NT2/D1 (cell line): Measurements from ENCODE around the gene AK8.

ENCODE experiments used
- SUZ12 ChIP-seq: IDR thresholded peaks from 2 replicates; pipeline ENCODE4 v1.6.1; 2011; ENCODE audit not compliant: insufficient read length, insufficient read depth; ENCODE audit errors: extremely low read depth
- YY1 ChIP-seq: IDR thresholded peaks from 2 replicates; pipeline ENCODE4 v1.6.1; 2011; ENCODE audit not compliant: insufficient read length, insufficient read depth
- ZNF274 ChIP-seq: IDR thresholded peaks from 2 replicates; pipeline ENCODE4 v1.6.1; 2011; ENCODE audit warnings: mild to moderate bottlenecking, low read depth, low read length

DNA sequence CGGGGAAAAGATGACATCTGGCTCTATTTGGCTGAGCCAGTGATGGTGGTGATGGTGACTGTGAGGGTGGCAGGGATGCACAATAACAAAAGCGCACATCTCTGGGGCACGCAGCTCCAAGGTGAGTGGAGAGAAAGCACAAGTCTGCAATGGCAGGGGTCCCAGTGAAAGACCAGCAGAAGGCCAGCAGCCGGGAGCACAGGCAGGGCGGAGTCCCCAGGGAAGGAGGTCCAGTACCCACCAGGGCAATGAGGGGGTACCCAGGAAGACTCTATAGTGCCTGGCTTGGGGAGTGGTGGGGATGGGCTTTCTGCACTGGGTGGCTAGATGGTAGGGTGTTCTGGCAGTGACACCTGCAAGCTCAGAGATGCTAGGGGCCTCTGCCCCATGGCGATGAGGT lies 69.4 kb downstream of the AK8 start:
- TF ChIP-seq YY1: no peak
- no peak for TF ChIP-seq SUZ12
- TF ChIP-seq ZNF274: no peak
